ENCODE results near the gene GLG1. TPM values are rescaled to one million over a fixed set of nuclear protein-coding genes. Genes with fewer than 3 reads are reported as not detected.

The GLG1 gene
- total RNA-seq, 1 experiment from 2014 or later = 237 TPM

DNA sequence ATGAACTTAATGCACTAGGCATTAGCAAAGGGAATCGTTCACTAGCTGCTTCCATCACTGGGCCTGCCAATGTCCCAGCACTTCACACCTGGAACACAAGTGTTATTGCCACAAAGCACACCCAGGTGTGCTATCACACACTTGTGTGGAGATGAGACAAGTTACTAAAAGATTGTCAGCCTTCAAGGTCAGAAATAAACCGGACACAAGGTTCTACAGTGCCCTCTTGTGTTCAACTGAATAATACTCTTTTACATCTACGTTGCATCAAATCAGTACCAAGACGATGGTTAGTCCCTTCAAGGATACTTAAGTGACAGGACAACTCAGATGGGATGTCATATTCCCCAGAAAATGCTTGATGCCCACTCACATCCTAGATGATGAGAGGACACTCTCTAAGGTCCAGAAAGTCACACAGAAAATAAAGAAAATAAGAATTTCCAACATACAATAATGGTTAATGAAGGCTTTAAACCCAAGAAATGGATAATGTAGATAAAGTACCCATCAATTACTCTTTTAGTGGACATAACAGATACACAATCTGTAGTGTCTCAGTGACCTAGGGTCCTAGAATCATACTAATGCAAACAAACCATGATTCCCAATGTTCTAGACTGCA lies 16.4 kb upstream of the GLG1 start:
- intact Hi-C loops (cut with micrococcal nuclease) = loop anchor here (2.0 kb wide), 1 partner anchor 315 kb away; no protein-coding TSS in a partner anchor
- H3K79me2 ChIP-seq (ENCODE audit: insufficient read depth, low read length) = peaks cover 37% of the 10 kb centered on the region
- DNase-seq (ENCODE audit: low read depth, low spot score) (no peak), ATAC-seq (peak; percentile 75)
- H3K27ac ChIP-seq (ENCODE audit: low read depth, low read length) = no peak overlapping the region
- peaks cover 10% of the 10 kb centered on the region; the same call in 1 of the 2 replicates for H4K20me1 ChIP-seq (ENCODE audit: insufficient read depth)
- no peaks in the 10 kb centered on the region for H3K9me2 ChIP-seq (ENCODE audit: insufficient read depth)
- no peaks in the 10 kb centered on the region for H3K4me1 ChIP-seq (ENCODE audit: control insufficient read depth in 1 of 2, insufficient read depth in 2 of 2, low read length in 2 of 2)
- no peak overlapping the region for H3K4me3 ChIP-seq (replicated peaks in 1 of 2; ENCODE audit: low read depth in 1 of 2, low read length in 2 of 2)
- no peak overlapping the region for H2AFZ ChIP-seq (ENCODE audit: low read depth, low read length, poor library complexity, severe bottlenecking)
- H3K4me2 ChIP-seq (ENCODE audit: low read length) = no peak overlapping the region
- no peaks in the 10 kb centered on the region for H3K27me3 ChIP-seq (ENCODE audit: insufficient read depth, low read length)
- TF ChIP-seq, protein P1, sequence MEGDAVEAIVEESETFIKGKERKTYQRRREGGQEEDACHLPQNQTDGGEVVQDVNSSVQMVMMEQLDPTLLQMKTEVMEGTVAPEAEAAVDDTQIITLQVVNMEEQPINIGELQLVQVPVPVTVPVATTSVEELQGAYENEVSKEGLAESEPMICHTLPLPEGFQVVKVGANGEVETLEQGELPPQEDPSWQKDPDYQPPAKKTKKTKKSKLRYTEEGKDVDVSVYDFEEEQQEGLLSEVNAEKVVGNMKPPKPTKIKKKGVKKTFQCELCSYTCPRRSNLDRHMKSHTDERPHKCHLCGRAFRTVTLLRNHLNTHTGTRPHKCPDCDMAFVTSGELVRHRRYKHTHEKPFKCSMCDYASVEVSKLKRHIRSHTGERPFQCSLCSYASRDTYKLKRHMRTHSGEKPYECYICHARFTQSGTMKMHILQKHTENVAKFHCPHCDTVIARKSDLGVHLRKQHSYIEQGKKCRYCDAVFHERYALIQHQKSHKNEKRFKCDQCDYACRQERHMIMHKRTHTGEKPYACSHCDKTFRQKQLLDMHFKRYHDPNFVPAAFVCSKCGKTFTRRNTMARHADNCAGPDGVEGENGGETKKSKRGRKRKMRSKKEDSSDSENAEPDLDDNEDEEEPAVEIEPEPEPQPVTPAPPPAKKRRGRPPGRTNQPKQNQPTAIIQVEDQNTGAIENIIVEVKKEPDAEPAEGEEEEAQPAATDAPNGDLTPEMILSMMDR (IDR thresholded peaks at IDR 0.05 in 2 of 3, conservative IDR thresholded peaks at IDR 0.05 in 1 of 3; ENCODE audit: borderline replicate concordance in 1 of 3, insufficient read depth in 1 of 3, low read depth in 2 of 3, low read length in 2 of 3) = peak; percentile 47 to 73 (median 57); a peak in 5 of 6 replicates
- TF ChIP-seq RAD21 (IDR thresholded peaks at IDR 0.05; ENCODE audit: low read depth) = peak; percentile 87
- no peak for TF ChIP-seq POLR2A (IDR thresholded peaks at IDR 0.05; ENCODE audit: borderline replicate concordance, extremely low read depth, insufficient read depth, insufficient read length)
- TF ChIP-seq EZH2 (IDR thresholded peaks at IDR 0.05) = no peak
- TF ChIP-seq YY1 (IDR thresholded peaks at IDR 0.05; ENCODE audit: extremely low read depth, insufficient replicate concordance, low read depth, low read length) = no peak
- no peak for TF ChIP-seq SP1 (IDR thresholded peaks at IDR 0.05; ENCODE audit: low read depth)
- no peak for TF ChIP-seq FOSL1 (IDR thresholded peaks at IDR 0.05; ENCODE audit: low read depth)
- TF ChIP-seq SRF (IDR thresholded peaks at IDR 0.05; ENCODE audit: low read depth) = no peak
- TF ChIP-seq, protein P2, sequence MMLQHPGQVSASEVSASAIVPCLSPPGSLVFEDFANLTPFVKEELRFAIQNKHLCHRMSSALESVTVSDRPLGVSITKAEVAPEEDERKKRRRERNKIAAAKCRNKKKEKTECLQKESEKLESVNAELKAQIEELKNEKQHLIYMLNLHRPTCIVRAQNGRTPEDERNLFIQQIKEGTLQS (IDR thresholded peaks at IDR 0.05) = no peak
- no peak for TF ChIP-seq SIN3A (IDR thresholded peaks at IDR 0.05; ENCODE audit: low read depth)
- TF ChIP-seq ELF1 (IDR thresholded peaks at IDR 0.05; ENCODE audit: borderline replicate concordance, low read depth) = no peak
- ChIA-PET RAD21 (ENCODE audit: low non-redundant PET in 1 of 2, low total read pairs in 2 of 2, uncharacterized antibody in 2 of 2, unreplicated experiment in 2 of 2) (interaction anchor here in 1 of 2 experiments (0.7 kb wide), 1 partner anchor 163 kb away, joined by 3 read pairs; no protein-coding TSS in a partner anchor), POLR2A (no interaction called here), CTCF (interaction anchor here (1.1 kb wide), 1 partner anchor 169 kb away, joined by 3 read pairs; no protein-coding TSS in a partner anchor)
- no peaks in the 10 kb centered on the region for H3K9me3 ChIP-seq (ENCODE audit: control insufficient read depth in 1 of 2, insufficient read depth in 1 of 2, low read depth in 1 of 2, low read length in 2 of 2)
- H3K36me3 ChIP-seq (ENCODE audit: control insufficient read depth in 1 of 2, insufficient read depth in 2 of 2, low read length in 2 of 2) = peaks cover 40 to 53% of the 10 kb centered on the region in 2 experiments
- no peak overlapping the region for H3K9ac ChIP-seq (ENCODE audit: low read length)
- no TSS peak for BruUV-seq (replicated peaks)
